ENCODE measurements around the gene KCNIP1. TPM values are rescaled to one million over a fixed set of nuclear protein-coding genes. Genes with fewer than 3 reads are reported as not detected.

Gene KCNIP1
- total RNA-seq, 2 donors from 2014 or later, result 1.6 to 13.5 TPM

- Histone ChIP-seq H3K4me3 (no peak overlapping the region), H3K4me1 (replicated peaks) (no peaks in the 10 kb centered on the region), H3K9me3 (no peaks in the 10 kb centered on the region), H3K27me3 (replicated peaks; ENCODE audit: insufficient read depth) (no peaks in the 10 kb centered on the region), H3K27ac (no peak overlapping the region), H3K36me3 (no peaks in the 10 kb centered on the region)
- 10% methylated on average over 7 of the region's 7 CpGs for WGBS
- intact Hi-C loops (cut with DNase I), result no loop called here
- TF ChIP-seq POLR2A (IDR thresholded peaks at IDR 0.05) (no peak), POLR2AphosphoS5 (IDR thresholded peaks at IDR 0.05) (no peak), CTCF (IDR thresholded peaks at IDR 0.05) (no peak)
- DNase-seq (ENCODE audit: low spot score), result no peak
These were observed 114.0 kb downstream of the KCNIP1 start for GRCh38 chr5:170617533-170618490.

- no peaks in the 10 kb centered on the region for H3K9me3 ChIP-seq
- no peak overlapping the region for H3K27ac ChIP-seq
- no peaks in the 10 kb centered on the region for H3K36me3 ChIP-seq
- intact Hi-C loops (cut with DNase I), result no loop called here
- H3K4me1 ChIP-seq (replicated peaks), result no peaks in the 10 kb centered on the region
- no peak for DNase-seq (ENCODE audit: low spot score)
- H3K27me3 ChIP-seq (replicated peaks; ENCODE audit: insufficient read depth), result no peaks in the 10 kb centered on the region
- TF ChIP-seq POLR2AphosphoS5 (IDR thresholded peaks at IDR 0.05), result no peak
- TF ChIP-seq CTCF (IDR thresholded peaks at IDR 0.05), result no peak
- no peak for TF ChIP-seq POLR2A (IDR thresholded peaks at IDR 0.05)
- 87% methylated on average over 1 of the region's 1 CpG for WGBS
- no peak overlapping the region for H3K4me3 ChIP-seq
These were observed 116.0 kb downstream of the KCNIP1 start for GRCh38 chr5:170619869-170620268.

- no peaks in the 10 kb centered on the region for H3K9me3 ChIP-seq
- no peak for DNase-seq (ENCODE audit: low spot score)
- H3K4me1 ChIP-seq (replicated peaks), result no peaks in the 10 kb centered on the region
- H3K4me3 ChIP-seq, result no peak overlapping the region
- WGBS, result 88% methylated on average over 16 of the region's 16 CpGs
- H3K27me3 ChIP-seq (replicated peaks; ENCODE audit: insufficient read depth), result no peaks in the 10 kb centered on the region
- intact Hi-C loops (cut with DNase I), result no loop called here
- H3K36me3 ChIP-seq, result no peaks in the 10 kb centered on the region
- TF ChIP-seq CTCF (IDR thresholded peaks at IDR 0.05) (no peak), POLR2A (IDR thresholded peaks at IDR 0.05) (no peak), POLR2AphosphoS5 (IDR thresholded peaks at IDR 0.05) (no peak)
- H3K27ac ChIP-seq, result no peak overlapping the region
These were observed 119.1 kb downstream of the KCNIP1 start for GRCh38 chr5:170622933-170623332.

- WGBS, result 64% methylated on average over 16 of the region's 16 CpGs
- intact Hi-C loops (cut with DNase I), result no loop called here
- peak; percentile 18 for DNase-seq (ENCODE audit: low spot score)
- Histone ChIP-seq H3K36me3 (no peaks in the 10 kb centered on the region), H3K9me3 (no peaks in the 10 kb centered on the region), H3K4me1 (replicated peaks) (no peaks in the 10 kb centered on the region), H3K27me3 (replicated peaks; ENCODE audit: insufficient read depth) (no peaks in the 10 kb centered on the region), H3K4me3 (no peak overlapping the region), H3K27ac (no peak overlapping the region)
- no peak for TF ChIP-seq POLR2AphosphoS5 (IDR thresholded peaks at IDR 0.05)
- TF ChIP-seq CTCF (IDR thresholded peaks at IDR 0.05), result peak in 3 of 4 experiments; percentile 40 to 74 (median 53)
- TF ChIP-seq POLR2A (IDR thresholded peaks at IDR 0.05), result no peak
These were observed 119.9 kb downstream of the KCNIP1 start for GRCh38 chr5:170623576-170624181.
